Measurements from ENCODE around the gene CCSER1.

Gene CCSER1

GRCh38 chr4:90127223-90127705, at the start of gene CCSER1:
TSS of gene CCSER1 (plus strand) at chr4:90127394.
- peak; percentile 26 for DNase-seq

- peak; percentile 27 for DNase-seq
Observed at GRCh38 chr4:90078440-90078839, 48.8 kb upstream of the CCSER1 start.

GRCh38 chr4:90080116-90080515, 47.1 kb upstream of the CCSER1 start:
- no peak for DNase-seq

GRCh38 chr4:90081432-90082144, 45.6 kb upstream of the CCSER1 start:
- no peak for DNase-seq

- DNase-seq: no peak
Observed at GRCh38 chr4:90082449-90082848, 44.7 kb upstream of the CCSER1 start.

- no peak for DNase-seq
Observed at GRCh38 chr4:90084277-90084966, 42.8 kb upstream of the CCSER1 start.

- DNase-seq: no peak
Observed at GRCh38 chr4:90084967-90085295, 42.3 kb upstream of the CCSER1 start.

GRCh38 chr4:90093526-90093925, 33.7 kb upstream of the CCSER1 start:
- no peak for DNase-seq

GRCh38 chr4:90095000-90095399, 32.2 kb upstream of the CCSER1 start:
- no peak for DNase-seq

GRCh38 chr4:90099812-90100211, 27.4 kb upstream of the CCSER1 start:
- DNase-seq: no peak

GRCh38 chr4:90103991-90104390, 23.2 kb upstream of the CCSER1 start:
- DNase-seq: no peak

- DNase-seq: no peak
Observed at GRCh38 chr4:90105274-90105673, 21.9 kb upstream of the CCSER1 start.

GRCh38 chr4:90112715-90113114, 14.5 kb upstream of the CCSER1 start:
- DNase-seq: no peak

GRCh38 chr4:90113881-90114457, 13.2 kb upstream of the CCSER1 start:
- DNase-seq: no peak

GRCh38 chr4:90118527-90119195, 8.5 kb upstream of the CCSER1 start:
- DNase-seq: no peak

- DNase-seq: no peak
Observed at GRCh38 chr4:90120037-90120436, 7.2 kb upstream of the CCSER1 start.

- DNase-seq: no peak
Observed at GRCh38 chr4:90120815-90121214, 6.4 kb upstream of the CCSER1 start.

- DNase-seq: no peak
Observed at GRCh38 chr4:90121676-90122354, 5.4 kb upstream of the CCSER1 start.

- no peak for DNase-seq
Observed at GRCh38 chr4:90122355-90122748, 4.8 kb upstream of the CCSER1 start.

GRCh38 chr4:90124276-90124675, 2.9 kb upstream of the CCSER1 start:
- DNase-seq: no peak

GRCh38 chr4:90126805-90127204, 389 bp upstream of the CCSER1 start:
- no peak for DNase-seq

- no peak for DNase-seq
Observed at GRCh38 chr4:90127706-90128345, 632 bp downstream of the CCSER1 start.
